Breast epithelium (tissue), 4 donors: ENCODE data around the gene ELMO3. TPM values are rescaled to one million over a fixed set of nuclear protein-coding genes. Genes with fewer than 3 reads are reported as not detected.

Experiments
- DNase-seq, 2 donors: peaks; one replicate each; pipeline ENCODE4 v3.0.0-alpha.2; 2019; ENCODE audit warnings: low spot score in 2 of 2
- H3K27ac ChIP-seq, 2 donors: fragments of 200-600 bp; sonication (generic) in 1 of 2; one replicate each; pipeline ENCODE4 v1.5.1; 2016 to 2019; ENCODE audit warnings: mild to moderate bottlenecking in 1 of 2
- H3K27me3 ChIP-seq, 2 donors: fragments of 200-600 bp; sonication (generic) in 1 of 2; one replicate each; pipeline versions ENCODE4 v1.5.1 to v1.6.0; 2017 to 2019; ENCODE audit warnings: control low read depth in 1 of 2, mild to moderate bottlenecking in 1 of 2
- H3K36me3 ChIP-seq: fragments of 200-600 bp; one replicate; pipeline ENCODE4 v1.5.1; 2019
- H3K4me1 ChIP-seq, 2 donors: fragments of 200-600 bp; sonication (generic); one replicate each; pipeline ENCODE4 v1.5.1; 2016 to 2019; ENCODE audit warnings: control low read depth in 1 of 2
- H3K4me3 ChIP-seq, 3 donors: fragments of 200-600 bp; sonication (generic); 1 replicate in 2 of 3; 2 replicates in 1 of 3; pipeline ENCODE4 v1.5.1; 2016 to 2019; ENCODE audit warnings: mild to moderate bottlenecking in 3 of 3, moderate library complexity in 2 of 3
- H3K9me3 ChIP-seq, 2 donors: fragments of 200-600 bp; sonication (generic) in 1 of 2; one replicate each; pipeline ENCODE4 v1.5.1; 2016 to 2019; ENCODE audit warnings: control low read depth in 1 of 2
- CTCF ChIP-seq, 3 donors: fragments of 450-650 bp; IDR thresholded peaks; one replicate each; pipeline ENCODE4 v1.5.1; 2016 to 2017; ENCODE audit warnings: antibody characterized with exemption in 3 of 3, mild to moderate bottlenecking in 3 of 3, moderate library complexity in 3 of 3
- POLR2A ChIP-seq: fragments of 450-650 bp; IDR thresholded peaks from one replicate; pipeline ENCODE4 v1.6.1; 2016; ENCODE audit warnings: antibody characterized with exemption, mild to moderate bottlenecking, moderate library complexity
- POLR2AphosphoS5 ChIP-seq, 3 donors: sonication (generic); formaldehyde crosslinking; IDR thresholded peaks; one replicate each; pipeline ENCODE4 v1.6.1; 2017; ENCODE audit warnings: antibody characterized with exemption in 3 of 3
- intact Hi-C: fragments of 100-400 bp; cut with DNase I; formaldehyde crosslinking; loops from one replicate; pipeline ENCODE4 v1.15.1; 2023; ENCODE audit warnings: low total_unique reads
- total RNA-seq, 3 donors: library from RNA; depleted of rRNA; stranded (reverse); fragments of >200 nt; gene quantifications; one replicate each; pipeline ENCODE4 v1.1.0, GENCODE V29; 2016

ELMO3 gene
- total RNA-seq, 3 donors from 2014 or later: 1.1 to 35.0 (median 19.7) TPM

GRCh38 chr16:67170949-67171649 lies 27.8 kb upstream of the ELMO3 start:
- no peaks in the 10 kb centered on the region for H3K27me3 ChIP-seq
- H3K4me1 ChIP-seq: peaks cover 5 to 11% of the 10 kb centered on the region in 2 donors
- H3K4me3 ChIP-seq: peak overlapping the region; percentile 41 to 76 (median 57)
- H3K9me3 ChIP-seq: no peaks in the 10 kb centered on the region
- TF ChIP-seq POLR2A (no peak), POLR2AphosphoS5 (IDR thresholded peaks at IDR 0.05) (peak in 1 of 3 donors; percentile 18), CTCF (IDR thresholded peaks at IDR 0.05) (no peak)
- peak overlapping the region; percentile 95 for H3K27ac ChIP-seq
- intact Hi-C loops: loop anchor here (10.0 kb wide), 1 partner anchor 244 kb away; the partner anchor contains the start of gene ZDHHC1
- DNase-seq: no peak
- H3K36me3 ChIP-seq: no peaks in the 10 kb centered on the region

- intact Hi-C loops: loop anchor here (10.0 kb wide), 1 partner anchor 241 kb away; the partner anchor contains the start of gene ZDHHC1
- Histone ChIP-seq H3K27ac (peak overlapping the region; percentile 89 to 96), H3K4me1 (peaks cover 5 to 16% of the 10 kb centered on the region in 2 donors), H3K9me3 (no peaks in the 10 kb centered on the region), H3K27me3 (no peaks in the 10 kb centered on the region), H3K4me3 (peak overlapping the region; percentile 37 to 75 (median 59)), H3K36me3 (no peaks in the 10 kb centered on the region)
- TF ChIP-seq CTCF (IDR thresholded peaks at IDR 0.05): no peak
- TF ChIP-seq POLR2A: no peak
- TF ChIP-seq POLR2AphosphoS5 (IDR thresholded peaks at IDR 0.05): no peak
- no peak for DNase-seq
Measured at GRCh38 chr16:67173323-67173722, 25.6 kb upstream of the ELMO3 start.

- TF ChIP-seq POLR2AphosphoS5 (IDR thresholded peaks at IDR 0.05) (peak; percentile 51 to 56 (median 53)), CTCF (IDR thresholded peaks at IDR 0.05) (peak in 1 of 3 donors; percentile 13), POLR2A (no peak)
- no peaks in the 10 kb centered on the region for H3K9me3 ChIP-seq
- intact Hi-C loops: loop anchor here (10.0 kb wide), 1 partner anchor 241 kb away; the partner anchor contains the start of gene ZDHHC1
- H3K27ac ChIP-seq: peak overlapping the region; percentile 89 to 96
- peaks cover 5 to 16% of the 10 kb centered on the region in 2 donors for H3K4me1 ChIP-seq
- DNase-seq: peak; percentile 81 to 86
- H3K27me3 ChIP-seq: no peaks in the 10 kb centered on the region
- peak overlapping the region; percentile 37 to 75 (median 59) for H3K4me3 ChIP-seq
- H3K36me3 ChIP-seq: no peaks in the 10 kb centered on the region
Measured at GRCh38 chr16:67173808-67174705, 24.9 kb upstream of the ELMO3 start.

GRCh38 chr16:67174706-67175231 lies 24.2 kb upstream of the ELMO3 start:
- Histone ChIP-seq H3K4me1 (peaks cover 5 to 11% of the 10 kb centered on the region in 2 donors), H3K36me3 (no peaks in the 10 kb centered on the region), H3K27me3 (no peaks in the 10 kb centered on the region), H3K27ac (peak overlapping the region; percentile 89 to 96), H3K9me3 (no peaks in the 10 kb centered on the region), H3K4me3 (peak overlapping the region; percentile 37 to 75 (median 59))
- intact Hi-C loops: loop anchor here (10.0 kb wide), 1 partner anchor 240 kb away; the partner anchor contains the start of gene ZDHHC1
- no peak for DNase-seq
- no peak for TF ChIP-seq POLR2A

DNA sequence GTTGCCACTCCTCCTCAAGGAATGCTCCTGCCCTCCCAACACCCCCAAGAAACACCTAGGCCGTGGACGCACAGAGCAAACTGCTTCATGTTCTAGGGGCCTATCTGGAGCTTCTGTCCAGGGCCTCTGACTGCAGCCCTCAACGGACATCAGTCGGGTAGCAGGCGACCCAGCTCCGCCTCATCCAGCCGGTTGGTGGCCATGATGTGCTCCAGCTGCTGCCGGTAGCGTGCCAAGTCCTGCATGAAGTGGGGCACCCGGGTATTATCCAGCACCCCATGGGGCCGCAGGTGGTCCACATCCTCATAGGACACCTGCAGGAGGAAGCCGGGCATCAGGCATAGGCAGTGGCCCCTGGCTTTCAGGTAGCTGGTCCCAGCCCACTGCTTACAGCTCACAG lies 22.3 kb upstream of the ELMO3 start:
- Histone ChIP-seq H3K36me3 (no peaks in the 10 kb centered on the region), H3K9me3 (no peaks in the 10 kb centered on the region), H3K27ac (no peak overlapping the region), H3K4me3 (no peak overlapping the region), H3K27me3 (no peaks in the 10 kb centered on the region), H3K4me1 (peaks cover 5 to 11% of the 10 kb centered on the region in 2 donors)
- intact Hi-C loops: loop anchor here (10.0 kb wide), 1 partner anchor 238 kb away; the partner anchor contains the start of gene ZDHHC1
- no peak for DNase-seq
- no peak for TF ChIP-seq POLR2A
- no peak for TF ChIP-seq POLR2AphosphoS5 (IDR thresholded peaks at IDR 0.05)
- TF ChIP-seq CTCF (IDR thresholded peaks at IDR 0.05): no peak
